ENCODE measurements around the gene EMILIN1.

The EMILIN1 gene

GRCh38 chr2:27053776-27054175 lies 24.6 kb upstream of the EMILIN1 start:
- no peak for DNase-seq (ENCODE audit: low read depth)
- no peak for TF ChIP-seq CTCF (IDR thresholded peaks at IDR 0.05; ENCODE audit: control insufficient read depth, insufficient read depth, low read depth, low read length, missing control alignments)
- H3K4me3 ChIP-seq (ENCODE audit: control insufficient read depth, low read depth, low read length) = no peak overlapping the region

- DNase-seq (ENCODE audit: low read depth) = no peak
- H3K4me3 ChIP-seq (ENCODE audit: control insufficient read depth, low read depth, low read length) = no peak overlapping the region
- no peak for TF ChIP-seq CTCF (IDR thresholded peaks at IDR 0.05; ENCODE audit: control insufficient read depth, insufficient read depth, low read depth, low read length, missing control alignments)
Observed at GRCh38 chr2:27054721-27055120, 23.7 kb upstream of the EMILIN1 start.

- no peak overlapping the region for H3K4me3 ChIP-seq (ENCODE audit: control insufficient read depth, low read depth, low read length)
- TF ChIP-seq CTCF (IDR thresholded peaks at IDR 0.05; ENCODE audit: control insufficient read depth, insufficient read depth, low read depth, low read length, missing control alignments) = no peak
- no peak for DNase-seq (ENCODE audit: low read depth)
Observed at GRCh38 chr2:27057184-27057583, 21.2 kb upstream of the EMILIN1 start.

DNA sequence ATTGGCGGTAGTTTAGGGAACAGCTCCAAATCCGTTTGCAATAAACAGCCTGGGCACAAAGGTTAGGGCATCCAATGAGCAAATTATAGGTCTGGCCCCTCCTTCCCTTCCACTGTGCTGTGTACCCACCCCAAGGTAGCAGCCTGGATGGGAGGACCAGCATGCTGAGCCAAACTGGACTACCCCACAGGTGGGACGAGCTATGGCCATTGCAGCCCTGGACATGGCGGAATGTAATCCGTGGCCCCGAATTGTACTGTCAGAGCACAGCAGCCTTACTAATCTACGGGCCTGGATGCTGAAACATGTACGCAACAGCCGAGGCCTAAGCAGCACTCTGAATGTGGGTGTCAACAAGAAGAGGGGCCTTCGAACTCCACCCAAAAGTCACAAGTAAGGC lies 20.2 kb upstream of the EMILIN1 start:
- no peak for TF ChIP-seq CTCF (IDR thresholded peaks at IDR 0.05; ENCODE audit: control insufficient read depth, insufficient read depth, low read depth, low read length, missing control alignments)
- H3K4me3 ChIP-seq (ENCODE audit: control insufficient read depth, low read depth, low read length) = no peak overlapping the region
- no peak for DNase-seq (ENCODE audit: low read depth)

DNA sequence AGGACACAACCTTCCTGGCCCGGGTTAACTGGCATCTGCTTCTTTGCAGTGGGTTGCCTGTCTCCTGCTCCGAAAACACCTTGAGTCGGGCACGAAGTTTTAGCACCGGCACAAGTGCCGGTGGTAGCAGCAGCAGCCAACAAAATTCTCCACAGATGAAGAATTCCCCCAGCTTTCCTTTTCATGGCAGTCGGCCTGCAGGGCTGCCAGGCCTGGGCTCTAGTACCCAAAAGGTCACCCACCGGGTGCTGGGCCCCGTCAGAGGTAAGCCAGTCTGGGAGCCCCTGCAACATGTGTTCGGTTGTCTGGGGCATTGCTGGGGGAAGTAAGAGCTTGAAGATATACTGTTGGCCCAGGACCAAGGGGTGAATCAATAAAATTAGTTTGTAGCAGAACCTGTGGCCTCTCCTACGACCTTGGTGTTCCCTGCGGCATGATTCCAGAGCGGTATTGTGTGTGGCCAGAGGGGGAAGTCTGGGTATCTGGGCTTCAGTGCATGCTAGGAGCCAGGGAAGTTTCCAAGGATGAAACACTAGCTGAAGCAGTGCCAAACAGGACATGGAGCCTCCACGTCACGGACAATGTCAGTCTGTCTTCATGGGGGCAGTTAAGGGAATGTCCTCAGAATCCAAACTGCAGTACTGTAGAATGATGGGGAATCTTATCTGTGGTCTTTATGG lies 19.1 kb upstream of the EMILIN1 start:
- no peak overlapping the region for H3K4me3 ChIP-seq (ENCODE audit: control insufficient read depth, low read depth, low read length)
- no peak for DNase-seq (ENCODE audit: low read depth)
- TF ChIP-seq CTCF (IDR thresholded peaks at IDR 0.05; ENCODE audit: control insufficient read depth, insufficient read depth, low read depth, low read length, missing control alignments) = no peak

- TF ChIP-seq CTCF (IDR thresholded peaks at IDR 0.05; ENCODE audit: control insufficient read depth, insufficient read depth, low read depth, low read length, missing control alignments) = no peak
- H3K4me3 ChIP-seq (ENCODE audit: control insufficient read depth, low read depth, low read length) = no peak overlapping the region
- DNase-seq (ENCODE audit: low read depth) = no peak
Observed at GRCh38 chr2:27060323-27060722, 18.1 kb upstream of the EMILIN1 start.
